ENCODE results near the gene NTN4.

DNA sequence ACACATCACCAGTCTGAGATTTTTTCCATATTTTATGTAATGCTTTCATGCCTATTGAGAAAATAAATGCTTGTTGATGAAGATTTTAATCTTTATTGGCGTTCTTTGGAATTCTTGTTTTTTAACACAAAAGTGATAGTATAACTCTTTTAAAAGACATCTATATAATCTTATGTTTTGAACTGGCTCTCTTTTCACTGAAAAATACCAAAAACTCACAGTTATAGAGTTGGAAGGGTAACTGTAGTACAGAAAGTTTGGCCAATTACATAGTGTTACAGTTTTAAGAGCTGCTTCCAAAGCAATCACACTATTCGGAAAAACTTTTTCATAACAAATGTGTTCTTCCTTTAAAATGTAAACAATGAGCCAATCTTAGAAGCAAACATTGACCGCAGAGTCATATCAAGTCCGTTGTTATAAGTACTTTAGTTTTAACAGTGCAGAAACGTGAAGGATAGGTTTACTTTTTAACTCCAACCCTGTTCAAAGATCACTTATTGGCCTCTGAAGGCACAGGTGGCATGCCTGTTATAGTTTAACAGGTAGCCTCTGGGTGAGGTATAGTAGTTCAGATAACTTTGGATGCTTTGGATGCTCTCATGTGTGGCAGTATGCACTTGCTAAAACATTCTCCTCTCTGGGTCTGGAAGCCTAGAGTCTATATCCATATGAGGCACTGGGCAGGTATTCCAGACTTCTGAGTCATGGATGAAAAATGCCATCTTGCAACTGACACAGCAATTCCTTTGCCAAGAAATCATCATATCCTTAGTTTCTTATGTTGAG is 12.1 kb upstream of the NTN4 start:
- no peak for TF ChIP-seq POLR2A (IDR thresholded peaks at IDR 0.05)
- TF ChIP-seq CTCF (IDR thresholded peaks at IDR 0.05), result no peak
